H1 (cell line): Measurements from ENCODE around the gene SRGAP3. TPM values are rescaled to one million over a fixed set of nuclear protein-coding genes. Genes with fewer than 3 reads are reported as not detected.

Source experiments
- CTCF ChIA-PET: fragments of 300-600 bp; sonication (Branson Sonifier 250); formaldehyde crosslinking; loops from one replicate; lab custom pipeline; 2021; ENCODE audit not compliant: partially characterized antibody; lab: Charles Lee
- POLR2A ChIA-PET: fragments of 300-600 bp; sonication (Branson Sonifier 250); formaldehyde crosslinking; loops from one replicate; lab custom pipeline; 2021; ENCODE audit warnings: inconsistent platforms; ENCODE audit not compliant: partially characterized antibody; lab: Charles Lee
- DNase-seq, 2 experiments: peaks; one replicate each; pipeline versions ENCODE4 v3.0.0 to v3.0.0-alpha.2; 2010 to 2022; ENCODE audit warnings: low spot score in 2 of 2, low read depth in 1 of 2, mixed read lengths in 1 of 2
- FAIRE-seq: peaks from 2 replicates; lab custom pipeline; 2011; peaks lifted over from hg19 to GRCh38; lab: Jason Lieb, UNC
- H2AFZ ChIP-seq: 2 replicates; pipeline ENCODE4 v1.8.1; 2012; ENCODE audit warnings: low read length, inconsistent platforms
- H2AK5ac ChIP-seq: 2 replicates; pipeline ENCODE4 v1.6.1; 2013; ENCODE audit warnings: low read depth, low read length
- H2BK120ac ChIP-seq: replicated peaks from 2 replicates; pipeline ENCODE3; 2013; ENCODE audit warnings: low read depth, low read length, inconsistent platforms
- H2BK12ac ChIP-seq: 2 replicates; pipeline ENCODE4 v1.6.1; 2013; ENCODE audit warnings: low read depth, low read length
- H2BK15ac ChIP-seq: 2 replicates; pipeline ENCODE4 v1.6.1; 2013; ENCODE audit warnings: low read length
- H2BK20ac ChIP-seq: 2 replicates; pipeline ENCODE4 v1.6.1; 2013; ENCODE audit warnings: low read length
- H2BK5ac ChIP-seq: 2 replicates; pipeline ENCODE4 v1.6.1; 2013; ENCODE audit warnings: low read depth, low read length
- H3K14ac ChIP-seq: 2 replicates; pipeline ENCODE4 v1.6.1; 2013; ENCODE audit warnings: inconsistent platforms; ENCODE audit not compliant: insufficient read length
- H3K18ac ChIP-seq: 2 replicates; pipeline ENCODE4 v1.6.1; 2013; ENCODE audit warnings: low read length; ENCODE audit errors: extremely low read depth
- H3K23ac ChIP-seq: 2 replicates; pipeline ENCODE4 v1.6.1; 2013; ENCODE audit warnings: inconsistent platforms; ENCODE audit not compliant: insufficient read length
- H3K23me2 ChIP-seq: 2 replicates; pipeline ENCODE4 v1.6.1; 2013; ENCODE audit warnings: low read depth, low read length
- H3K27ac ChIP-seq: 2 replicates; pipeline ENCODE4 v1.6.1; 2011; ENCODE audit warnings: low read depth, low read length, inconsistent platforms
- H3K27me3 ChIP-seq, 4 experiments: replicated peaks in 1 of 4; 1 replicate in 1 of 4; 2 replicates in 3 of 4; pipeline versions ENCODE4 v1.6.1 to v1.8.1; 2011 to 2013; ENCODE audit warnings: low read length in 3 of 4, mild to moderate bottlenecking in 3 of 4, inconsistent platforms in 2 of 4, mixed read lengths in 2 of 4, moderate library complexity in 1 of 4; ENCODE audit not compliant: control insufficient read depth in 3 of 4, insufficient read depth in 3 of 4; ENCODE audit errors: extremely low read depth in 1 of 4
- H3K36me3 ChIP-seq, 4 experiments: 2 replicates each; pipeline versions ENCODE4 v1.6.1 to v1.8.1; 2011 to 2013; ENCODE audit warnings: mild to moderate bottlenecking in 4 of 4, low read length in 3 of 4, moderate library complexity in 2 of 4, control low read depth in 1 of 4, inconsistent platforms in 1 of 4; ENCODE audit not compliant: insufficient read depth in 4 of 4, control insufficient read depth in 2 of 4
- H3K4ac ChIP-seq: replicated peaks from 2 replicates; pipeline ENCODE3; 2013; ENCODE audit warnings: low read length, low read depth, mixed read lengths, inconsistent platforms; ENCODE audit not compliant: insufficient read length
- H3K4me1 ChIP-seq, 4 experiments: replicated peaks in 1 of 4; 1 replicate in 1 of 4; 2 replicates in 3 of 4; pipeline versions ENCODE4 v1.6.1 to v1.8.1; 2011 to 2013; ENCODE audit warnings: low read length in 3 of 4, inconsistent platforms in 2 of 4, mixed read lengths in 1 of 4; ENCODE audit not compliant: insufficient read depth in 4 of 4, control insufficient read depth in 3 of 4
- H3K4me2 ChIP-seq, 2 experiments: 2 replicates each; pipeline versions ENCODE4 v1.6.1 to v1.8.1; 2011 to 2013; ENCODE audit warnings: low read depth in 2 of 2, low read length in 2 of 2, control low read depth in 1 of 2, inconsistent platforms in 1 of 2, mild to moderate bottlenecking in 1 of 2; ENCODE audit not compliant: insufficient read depth in 1 of 2
- H3K4me3 ChIP-seq, 4 experiments: fragments of 200-600, 300-600 bp in 1 of 4; sonication (generic), shearing (Covaris generic), sonication (Bioruptor Twin) in 1 of 4; 2 replicates each; pipeline versions ENCODE4 v1.5.1 to v1.8.1; 2011 to 2016; ENCODE audit warnings: low read length in 4 of 4, low read depth in 3 of 4, control low read depth in 2 of 4, inconsistent platforms in 2 of 4, mild to moderate bottlenecking in 2 of 4, mixed read lengths in 1 of 4, moderate library complexity in 1 of 4; ENCODE audit not compliant: insufficient read depth in 2 of 4; ENCODE audit errors: extremely low read depth in 1 of 4
- H3K56ac ChIP-seq: replicated peaks from 2 replicates; pipeline ENCODE3; 2013; ENCODE audit warnings: low read depth, mild to moderate bottlenecking, mixed read lengths, low read length, inconsistent platforms; ENCODE audit not compliant: insufficient read length
- H3K79me1 ChIP-seq: 2 replicates; pipeline ENCODE4 v1.6.1; 2013; ENCODE audit warnings: low read depth, low read length, control low read depth
- H3K79me2 ChIP-seq, 2 experiments: 2 replicates each; pipeline versions ENCODE4 v1.6.1 to v1.8.1; 2012 to 2013; ENCODE audit warnings: low read length in 2 of 2, mild to moderate bottlenecking in 2 of 2, inconsistent platforms in 1 of 2; ENCODE audit not compliant: insufficient read depth in 2 of 2, control insufficient read depth in 1 of 2
- H3K9ac ChIP-seq, 4 experiments: replicated peaks in 1 of 4; 1 replicate in 1 of 4; 2 replicates in 3 of 4; pipeline versions ENCODE4 v1.6.1 to v1.8.1; 2011 to 2013; ENCODE audit warnings: low read depth in 3 of 4, low read length in 3 of 4, control low read depth in 2 of 4, mild to moderate bottlenecking in 2 of 4, moderate library complexity in 2 of 4, inconsistent platforms in 1 of 4; ENCODE audit errors: extremely low read depth in 1 of 4
- H3K9me3 ChIP-seq, 2 experiments: 2 replicates each; pipeline versions ENCODE4 v1.6.1 to v1.8.1; 2012 to 2013; ENCODE audit warnings: mild to moderate bottlenecking in 2 of 2, moderate library complexity in 2 of 2, control low read depth in 1 of 2, inconsistent platforms in 1 of 2, low read depth in 1 of 2, low read length in 1 of 2, mixed read lengths in 1 of 2; ENCODE audit not compliant: insufficient read depth in 2 of 2
- H4K20me1 ChIP-seq, 2 experiments: replicated peaks in 1 of 2; 2 replicates each; pipeline versions ENCODE3 to v1.8.1; 2011 to 2013; ENCODE audit warnings: inconsistent platforms in 2 of 2, low read length in 2 of 2, mild to moderate bottlenecking in 1 of 2; ENCODE audit not compliant: insufficient read depth in 2 of 2, control insufficient read depth in 1 of 2
- H4K5ac ChIP-seq: 2 replicates; pipeline ENCODE4 v1.6.1; 2013; ENCODE audit warnings: low read length, low read depth, mixed read lengths, inconsistent platforms; ENCODE audit not compliant: insufficient read length
- H4K8ac ChIP-seq: 2 replicates; pipeline ENCODE4 v1.8.0; 2013; ENCODE audit warnings: mild to moderate bottlenecking, moderate library complexity, low read length, inconsistent platforms; ENCODE audit not compliant: insufficient read depth; ENCODE audit errors: extremely low read depth
- H4K91ac ChIP-seq: replicated peaks from 2 replicates; pipeline ENCODE3; 2013; ENCODE audit warnings: low read length, mixed read lengths, inconsistent platforms; ENCODE audit not compliant: insufficient read length
- ATF2 ChIP-seq: IDR thresholded peaks from 2 replicates; pipeline ENCODE4 v1.6.1; 2012; ENCODE audit warnings: low read length, inconsistent platforms
- CEBPB ChIP-seq: IDR thresholded peaks from 2 replicates; pipeline ENCODE4 v1.6.1; 2012; ENCODE audit warnings: low read depth, low read length
- EP300 ChIP-seq, 2 experiments: IDR thresholded peaks; 1 replicate in 1 of 2; 2 replicates in 1 of 2; pipeline ENCODE4 v1.6.1; 2011 to 2012; ENCODE audit warnings: low read depth in 2 of 2, low read length in 2 of 2, mild to moderate bottlenecking in 2 of 2, borderline replicate concordance in 1 of 2, inconsistent platforms in 1 of 2, moderate library complexity in 1 of 2
- EZH2 ChIP-seq: fragments of 200-600 bp; sonication (generic); IDR thresholded peaks from 2 replicates; pipeline ENCODE4 v1.7.1; 2012; ENCODE audit warnings: low read depth, mild to moderate bottlenecking, moderate library complexity, low read length, inconsistent platforms; ENCODE audit not compliant: severe bottlenecking
- MAX ChIP-seq: IDR thresholded peaks from 2 replicates; pipeline ENCODE4 v1.6.1; 2012; ENCODE audit warnings: inconsistent platforms
- POLR2A ChIP-seq, 2 experiments: IDR thresholded peaks; 1 replicate in 1 of 2; 2 replicates in 1 of 2; pipeline ENCODE4 v1.6.1; 2011; ENCODE audit warnings: low read depth in 2 of 2, low read length in 2 of 2, mild to moderate bottlenecking in 2 of 2; ENCODE audit errors: control extremely low read depth in 1 of 2
- RAD21 ChIP-seq, 2 experiments: IDR thresholded peaks in 1 of 2; conservative IDR thresholded peaks in 1 of 2; 2 replicates each; pipeline ENCODE4 v1.6.1; 2011; ENCODE audit warnings: low read depth in 2 of 2, low read length in 2 of 2, improper control_type of control experiment in 1 of 2, inconsistent platforms in 1 of 2, mild to moderate bottlenecking in 1 of 2, moderate library complexity in 1 of 2
- RFX5 ChIP-seq: IDR thresholded peaks from 2 replicates; pipeline ENCODE4 v1.6.1; 2011; ENCODE audit warnings: low read depth, low read length, improper control_type of control experiment, borderline replicate concordance
- TAF1 ChIP-seq: IDR thresholded peaks from 2 replicates; pipeline ENCODE4 v1.6.1; 2011; ENCODE audit warnings: mild to moderate bottlenecking, low read depth, low read length
- YY1 ChIP-seq: IDR thresholded peaks from 2 replicates; pipeline ENCODE4 v1.6.1; 2011; ENCODE audit warnings: low read depth, mild to moderate bottlenecking, low read length
- ZNF274 ChIP-seq: IDR thresholded peaks from 2 replicates; pipeline ENCODE4 v1.7.0; 2012; ENCODE audit warnings: low read length, borderline replicate concordance; ENCODE audit errors: extremely low read depth
- WGBS, 2 experiments: shearing (Covaris generic) in 1 of 2; methylation state at CpG; one replicate each; pipeline versions ENCODE4 v1.1.6 to v1.1.7; 2013 to 2015; ENCODE audit warnings: low lambda C conversion rate in 2 of 2, mixed read lengths in 2 of 2, inconsistent platforms in 1 of 2, low coverage in 1 of 2, missing lambda C conversion rate in 1 of 2; ENCODE audit not compliant: insufficient replicate concordance in 2 of 2, insufficient coverage in 1 of 2, insufficient read length in 1 of 2; ENCODE audit errors: extremely low coverage in 1 of 2, missing lambda C conversion rate in 1 of 2; 5-methylcytosine and 5-hydroxymethylcytosine counted together
- polyA plus RNA-seq, 7 experiments: library from polyadenylated mRNA; depleted of rRNA in 3 of 7; stranded (reverse) in 5 of 7; unstranded in 2 of 7; fragments of >200 nt in 5 of 7; fragments of 200-250 nt in 2 of 7; gene quantifications; 1 replicate in 5 of 7; 2 replicates in 1 of 7; 4 replicates in 1 of 7; pipeline versions ENCODE4 v1.2.1 to v1.2.3, GENCODE V29; 2011 to 2013; ENCODE audit warnings: missing spikeins in 2 of 7, mixed read lengths in 2 of 7
- total RNA-seq: library from RNA; stranded (reverse); fragmentation: NEBNext Ultra II Directional; extraction: Animal tissue kit (Norgen Biotek cat#: 25700); gene quantifications from 2 replicates; pipeline ENCODE4 v1.2.1, GENCODE V29; 2021

SRGAP3 gene
- total and polyA plus RNA-seq, 2 of the 8 experiments (the other 6 are each of a cell fraction or from before 2014, with no cell fraction given): 5.8 to 11.4 TPM

GRCh38 chr3:9195390-9195789 is 54.1 kb downstream of the SRGAP3 start:
- H3K27ac ChIP-seq: no peak overlapping the region
- H3K18ac ChIP-seq: no peak overlapping the region
- no peak overlapping the region for H2AK5ac ChIP-seq
- H4K91ac ChIP-seq: peak overlapping the region; percentile 28
- H2BK15ac ChIP-seq: no peak overlapping the region
- CTCF ChIA-PET: interaction anchor here (1.9 kb wide), 1 partner anchor 107 kb away, joined by 4 read pairs; no protein-coding TSS in a partner anchor
- no peak for FAIRE-seq
- H3K23ac ChIP-seq: no peak overlapping the region
- H4K20me1 ChIP-seq: no peaks in the 10 kb centered on the region
- no peak overlapping the region for H3K56ac ChIP-seq
- POLR2A ChIA-PET: interaction anchor here (0.5 kb wide), 1 partner anchor 71 kb away, joined by 3 read pairs; no protein-coding TSS in a partner anchor
- no peak overlapping the region for H3K4ac ChIP-seq
- H3K9me3 ChIP-seq: no peaks in the 10 kb centered on the region
- no peak overlapping the region for H3K9ac ChIP-seq
- H3K4me2 ChIP-seq: no peak overlapping the region
- H2BK12ac ChIP-seq: no peak overlapping the region
- peaks cover 3 to 11% (median 5%) of the 10 kb centered on the region in 4 experiments; a peak in 4 of 7 replicates for H3K4me1 ChIP-seq
- no peak for DNase-seq
- no peaks in the 10 kb centered on the region for H3K23me2 ChIP-seq
- H4K8ac ChIP-seq: no peak overlapping the region
- no peak overlapping the region for H2AFZ ChIP-seq
- no peak overlapping the region for H2BK120ac ChIP-seq
- H2BK5ac ChIP-seq: no peak overlapping the region
- no peaks in the 10 kb centered on the region for H3K79me2 ChIP-seq
- 95% methylated on average over 3 of the region's 3 CpGs; no CpG with 5 or more reads in 1 of the 2 experiments for WGBS, 2 experiments
- no peaks in the 10 kb centered on the region for H3K79me1 ChIP-seq
- no peak overlapping the region for H3K4me3 ChIP-seq
- no peaks in the 10 kb centered on the region for H3K27me3 ChIP-seq
- no peaks in the 10 kb centered on the region for H3K36me3 ChIP-seq
- no peak overlapping the region for H3K14ac ChIP-seq
- peak overlapping the region; percentile 44; the same call in 1 of the 2 replicates for H2BK20ac ChIP-seq
- H4K5ac ChIP-seq: no peak overlapping the region
- no peak for TF ChIP-seq ZNF274
- TF ChIP-seq TAF1: no peak
- no peak for TF ChIP-seq YY1
- TF ChIP-seq POLR2A (IDR thresholded peaks at IDR 0.05; ENCODE audit: control extremely low read depth in 1 of 2, low read depth in 2 of 2, low read length in 2 of 2): no peak
- TF ChIP-seq RFX5: no peak
- no peak for TF ChIP-seq EP300 (IDR thresholded peaks at IDR 0.05; ENCODE audit: borderline replicate concordance in 1 of 2, low read depth in 2 of 2, low read length in 2 of 2)
- TF ChIP-seq RAD21 (IDR thresholded peaks at IDR 0.05 in 1 of 2, conservative IDR thresholded peaks at IDR 0.05 in 1 of 2; ENCODE audit: low read depth in 2 of 2, low read length in 2 of 2): no peak
- TF ChIP-seq EZH2: no peak
- TF ChIP-seq MAX: no peak
- no peak for TF ChIP-seq CEBPB
- no peak for TF ChIP-seq ATF2
